Measurements from ENCODE around the gene DGLUCY.
"Not testable (repeated sequence)": the region's sequence is repeated elsewhere in the genome, so short reads cannot be mapped to it uniquely, and the experiment has no call there.

DGLUCY gene

DNA sequence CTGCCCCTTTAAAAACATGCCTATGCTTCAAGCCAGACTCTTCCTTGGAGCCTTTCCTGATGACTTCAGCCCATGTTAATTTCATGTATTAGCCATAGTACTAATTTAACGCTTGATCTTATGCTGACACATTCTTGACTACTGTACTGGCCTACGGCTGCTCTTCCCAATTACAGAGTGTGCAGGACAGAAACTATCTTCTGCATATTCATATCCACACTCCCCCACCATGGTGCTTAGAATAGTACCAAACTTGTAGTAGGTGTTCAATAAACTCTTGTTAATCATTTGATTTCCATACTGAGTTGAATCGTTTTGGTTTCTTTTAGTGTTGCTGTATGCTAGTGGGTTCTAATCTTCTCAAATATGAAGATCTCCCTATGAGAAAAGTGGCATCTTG is 21.8 kb upstream of the DGLUCY start:
- DNase-seq (ENCODE audit: insufficient read length, low spot score) = no peak
- FAIRE-seq = no peak
- TF ChIP-seq, protein P1, sequence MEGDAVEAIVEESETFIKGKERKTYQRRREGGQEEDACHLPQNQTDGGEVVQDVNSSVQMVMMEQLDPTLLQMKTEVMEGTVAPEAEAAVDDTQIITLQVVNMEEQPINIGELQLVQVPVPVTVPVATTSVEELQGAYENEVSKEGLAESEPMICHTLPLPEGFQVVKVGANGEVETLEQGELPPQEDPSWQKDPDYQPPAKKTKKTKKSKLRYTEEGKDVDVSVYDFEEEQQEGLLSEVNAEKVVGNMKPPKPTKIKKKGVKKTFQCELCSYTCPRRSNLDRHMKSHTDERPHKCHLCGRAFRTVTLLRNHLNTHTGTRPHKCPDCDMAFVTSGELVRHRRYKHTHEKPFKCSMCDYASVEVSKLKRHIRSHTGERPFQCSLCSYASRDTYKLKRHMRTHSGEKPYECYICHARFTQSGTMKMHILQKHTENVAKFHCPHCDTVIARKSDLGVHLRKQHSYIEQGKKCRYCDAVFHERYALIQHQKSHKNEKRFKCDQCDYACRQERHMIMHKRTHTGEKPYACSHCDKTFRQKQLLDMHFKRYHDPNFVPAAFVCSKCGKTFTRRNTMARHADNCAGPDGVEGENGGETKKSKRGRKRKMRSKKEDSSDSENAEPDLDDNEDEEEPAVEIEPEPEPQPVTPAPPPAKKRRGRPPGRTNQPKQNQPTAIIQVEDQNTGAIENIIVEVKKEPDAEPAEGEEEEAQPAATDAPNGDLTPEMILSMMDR (IDR thresholded peaks at IDR 0.05; ENCODE audit: insufficient read depth, missing control alignments) = no peak

DNA sequence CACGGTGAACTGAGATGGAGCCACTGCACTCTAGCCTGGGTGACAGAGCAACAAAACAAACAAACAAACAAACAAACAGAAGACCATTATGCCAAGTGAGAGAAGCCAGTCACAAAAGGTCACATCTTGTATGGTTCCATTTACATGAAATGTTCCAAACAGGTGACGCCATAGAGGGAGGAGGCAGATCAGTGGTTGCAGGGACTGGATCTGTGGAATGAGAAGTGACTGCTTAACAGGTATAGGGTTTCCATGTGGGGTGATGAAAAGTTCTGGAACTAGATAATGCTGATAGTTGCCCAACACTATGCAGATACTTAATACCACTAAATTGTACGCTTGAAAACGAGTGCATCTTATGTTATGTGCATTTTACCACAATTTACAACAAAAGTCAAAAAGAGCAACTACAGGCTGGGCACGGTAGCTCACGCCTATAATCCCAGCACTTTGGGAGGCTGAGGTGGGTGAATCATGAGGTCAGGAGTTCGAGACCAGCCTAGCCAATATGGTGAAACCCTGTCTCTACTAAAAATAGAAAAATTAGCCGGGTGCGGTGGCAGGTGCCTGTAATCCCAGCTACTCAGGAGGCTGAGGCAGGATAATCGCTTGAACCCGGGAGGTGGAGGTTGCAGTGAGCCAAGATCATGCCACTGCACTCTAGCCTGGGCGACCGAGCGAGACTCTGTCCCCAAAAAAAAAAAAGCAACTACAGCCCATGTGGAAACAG is 20.0 kb upstream of the DGLUCY start:
- FAIRE-seq = not testable (repeated sequence)

DNA sequence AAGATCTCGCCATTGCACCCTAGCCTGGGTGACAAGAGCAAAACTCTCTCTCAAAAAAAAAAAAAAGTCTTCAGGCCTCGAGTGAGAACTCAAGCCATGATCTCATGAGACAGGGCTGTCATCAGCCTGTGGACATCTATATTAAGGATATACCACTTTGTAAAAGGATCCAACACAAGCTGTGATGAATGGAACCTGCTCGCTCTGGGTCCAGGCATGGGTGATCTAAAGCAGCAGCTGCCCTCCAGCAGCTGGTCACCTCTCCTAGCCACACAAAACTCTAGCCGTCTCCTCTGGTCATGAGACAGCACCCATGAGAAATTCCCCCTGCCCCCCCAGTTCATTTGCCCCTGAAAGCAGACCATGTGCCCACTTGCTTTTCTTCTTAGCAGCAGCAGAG is 19.1 kb upstream of the DGLUCY start:
- FAIRE-seq (no peak), DNase-seq (ENCODE audit: insufficient read length, low spot score) (no peak)
- TF ChIP-seq, protein P1 (IDR thresholded peaks at IDR 0.05; ENCODE audit: insufficient read depth, missing control alignments) = no peak

More for the DNA sequence above, 20.0 kb upstream of the DGLUCY start:
- DNase-seq (ENCODE audit: insufficient read length, low spot score) = not testable (repeated sequence)

DNA sequence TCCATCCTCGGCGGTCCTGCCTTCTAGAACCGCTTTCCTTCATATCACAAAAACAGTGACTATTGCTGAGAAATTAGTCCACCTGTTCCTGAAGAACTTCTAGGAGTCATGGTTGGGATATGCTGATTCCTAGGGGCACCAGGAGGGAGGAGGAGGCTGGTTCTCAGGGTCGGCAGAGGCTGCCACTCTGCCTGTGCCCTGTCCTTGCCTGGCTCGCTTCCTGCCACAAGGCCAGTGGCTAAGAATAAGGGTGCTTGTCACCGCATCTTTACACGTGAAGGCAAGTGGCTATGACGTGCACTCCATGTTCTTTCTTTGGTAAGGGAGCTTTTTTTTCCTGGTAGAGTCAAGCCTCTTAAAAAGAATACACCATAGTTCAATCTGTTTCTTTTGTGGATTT is 18.7 kb upstream of the DGLUCY start:
- FAIRE-seq (no peak), DNase-seq (ENCODE audit: insufficient read length, low spot score) (no peak)
- TF ChIP-seq, protein P1 (IDR thresholded peaks at IDR 0.05; ENCODE audit: insufficient read depth, missing control alignments) = no peak

DNA sequence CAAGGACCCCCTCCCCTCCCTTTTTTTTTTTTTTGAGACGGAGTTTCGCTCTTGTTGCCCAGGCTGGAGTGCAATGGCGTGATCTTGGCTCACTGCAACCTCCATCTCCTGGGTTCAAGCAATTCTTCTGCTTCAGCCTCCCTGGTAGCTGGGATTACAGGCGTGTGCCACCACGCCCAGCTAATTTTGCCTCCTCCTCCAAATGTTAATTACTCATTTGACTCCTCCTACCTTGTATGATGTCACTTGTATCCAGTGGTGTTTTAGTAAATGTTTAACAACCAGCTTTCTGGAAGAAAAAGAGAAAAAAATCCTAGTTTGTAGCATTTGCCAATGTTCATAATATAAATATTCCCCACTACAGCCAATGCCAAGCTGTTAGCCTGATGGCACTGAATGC is 16.2 kb upstream of the DGLUCY start:
- FAIRE-seq; DNase-seq (ENCODE audit: insufficient read length, low spot score): not testable (repeated sequence)

DNA sequence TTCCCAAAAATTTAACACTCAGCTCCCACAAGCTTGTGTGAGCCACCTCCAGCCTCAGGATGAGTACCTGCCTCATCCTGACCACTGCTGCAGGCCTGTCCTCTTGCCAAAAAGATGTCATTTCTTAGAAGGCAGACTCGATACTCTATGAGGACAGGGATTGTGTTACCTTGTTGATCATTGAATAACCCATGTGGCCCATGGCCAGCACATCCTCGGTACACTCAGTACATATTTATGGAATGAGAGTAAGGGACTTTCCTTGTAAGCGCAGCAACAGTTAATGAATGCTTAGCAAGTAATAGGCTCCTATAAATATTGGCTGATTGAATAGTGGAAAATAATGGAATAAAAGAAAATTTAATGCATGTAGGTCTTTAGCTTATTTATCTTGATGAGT is 15.3 kb upstream of the DGLUCY start:
- TF ChIP-seq, protein P1 (IDR thresholded peaks at IDR 0.05; ENCODE audit: insufficient read depth, missing control alignments) = no peak
- DNase-seq (ENCODE audit: insufficient read length, low spot score) (no peak), FAIRE-seq (no peak)

DNA sequence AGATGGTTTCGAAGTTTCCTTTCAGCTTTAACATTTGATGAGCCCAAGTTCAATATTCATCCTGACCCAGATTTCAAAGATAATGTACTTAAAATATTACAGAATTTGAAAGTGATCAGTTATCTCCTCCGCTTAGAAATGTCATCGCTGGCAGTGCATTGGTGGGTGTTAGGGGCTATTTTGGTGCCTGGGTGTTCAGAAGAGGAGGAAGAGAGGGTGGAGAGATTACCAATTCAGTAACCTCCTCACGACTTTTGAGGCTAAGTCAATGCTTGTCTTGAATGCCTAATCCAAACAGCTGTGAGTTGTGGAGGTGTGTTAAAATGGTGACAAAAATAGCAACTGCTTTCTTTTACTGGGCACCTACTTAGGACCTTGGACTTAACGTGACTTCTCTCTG is 13.8 kb upstream of the DGLUCY start:
- FAIRE-seq = no peak
- TF ChIP-seq, protein P1 (IDR thresholded peaks at IDR 0.05; ENCODE audit: insufficient read depth, missing control alignments) = no peak
- DNase-seq (ENCODE audit: insufficient read length, low spot score) = no peak

DNA sequence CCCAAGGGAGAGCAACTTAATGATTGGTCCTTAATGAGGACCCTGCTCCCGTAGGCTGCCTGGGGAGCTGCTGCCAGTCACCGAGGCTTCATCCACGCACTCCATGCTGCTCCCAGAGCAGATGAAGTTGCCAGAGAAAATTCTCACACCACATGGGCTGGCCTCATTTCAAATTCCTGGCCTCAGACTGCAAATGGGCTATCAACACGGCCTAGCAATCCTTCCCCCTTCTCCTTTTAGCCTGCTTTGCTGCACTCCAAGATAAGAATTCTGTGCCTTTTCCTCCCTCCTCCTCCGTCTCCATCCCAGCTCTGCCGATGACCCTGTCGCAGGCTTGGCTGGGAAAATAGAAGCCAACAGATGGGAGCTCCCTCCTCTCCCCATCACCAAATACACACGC is 10.8 kb upstream of the DGLUCY start:
- FAIRE-seq (no peak), DNase-seq (ENCODE audit: insufficient read length, low spot score) (no peak)
- TF ChIP-seq, protein P1 (IDR thresholded peaks at IDR 0.05; ENCODE audit: insufficient read depth, missing control alignments) = no peak

Data from D721Med (cell line).